MM.1S (cell line): ENCODE data around the gene HENMT1.
A peak's percentile ranks its signal among the peaks of the same experiment; 100 is the strongest.
"Not testable (repeated sequence)": the region's sequence is repeated elsewhere in the genome, so short reads cannot be mapped to it uniquely, and the experiment has no call there.

Experiments used
- DNase-seq: peaks from one replicate; pipeline ENCODE4 v3.0.0-alpha.2; 2015
- H2AFZ ChIP-seq: fragments of 300-600 bp; sonication (generic); 2 replicates; pipeline ENCODE4 v1.6.0; 2016; ENCODE audit warnings: antibody characterized with exemption, low read length
- H3F3A ChIP-seq: fragments of 300-600 bp; sonication (generic); 2 replicates; pipeline ENCODE4 v1.6.1; 2016; ENCODE audit warnings: mild to moderate bottlenecking, antibody characterized with exemption, low read length, moderate library complexity, mixed read lengths; ENCODE audit not compliant: insufficient read depth
- H3K27ac ChIP-seq: fragments of 300-600 bp; sonication (generic); 2 replicates; pipeline ENCODE4 v1.5.1; 2016; ENCODE audit warnings: mild to moderate bottlenecking, low read length
- H3K27me3 ChIP-seq: fragments of 300-600 bp; sonication (generic); replicated peaks from 2 replicates; pipeline ENCODE4 v1.6.0; 2016; ENCODE audit warnings: low read length; ENCODE audit not compliant: insufficient read depth
- H3K36me3 ChIP-seq: fragments of 300-600 bp; sonication (generic); replicated peaks from 2 replicates; pipeline ENCODE4 v1.6.1; 2016; ENCODE audit warnings: mild to moderate bottlenecking, low read length, mixed read lengths; ENCODE audit not compliant: insufficient read depth
- H3K4me1 ChIP-seq: fragments of 300-600 bp; sonication (generic); 2 replicates; pipeline ENCODE4 v1.6.1; 2016; ENCODE audit warnings: low read length, mixed read lengths
- H3K4me2 ChIP-seq: fragments of 300-600 bp; sonication (generic); 2 replicates; pipeline ENCODE4 v1.6.0; 2016; ENCODE audit warnings: low read depth, low read length
- H3K4me3 ChIP-seq: fragments of 300-600 bp; sonication (generic); 2 replicates; pipeline ENCODE4 v1.5.1; 2016; ENCODE audit warnings: low read length, mixed read lengths
- H3K79me2 ChIP-seq: fragments of 300-600 bp; sonication (generic); 2 replicates; pipeline ENCODE4 v1.6.1; 2016; ENCODE audit warnings: mixed run types, low read length, mixed read lengths
- H3K9ac ChIP-seq: fragments of 300-600 bp; sonication (generic); 2 replicates; pipeline ENCODE4 v1.6.1; 2016; ENCODE audit warnings: low read length, mixed read lengths
- H3K9me2 ChIP-seq: fragments of 300-600 bp; sonication (generic); replicated peaks from 2 replicates; pipeline ENCODE4 v1.6.1; 2016; ENCODE audit warnings: mild to moderate bottlenecking, low read length, mixed read lengths; ENCODE audit not compliant: insufficient read depth
- H3K9me3 ChIP-seq: fragments of 300-600 bp; sonication (generic); replicated peaks from 2 replicates; pipeline ENCODE4 v1.6.1; 2016; ENCODE audit warnings: mild to moderate bottlenecking, low read length, mixed read lengths; ENCODE audit not compliant: insufficient read depth
- H4K20me1 ChIP-seq: fragments of 300-600 bp; sonication (generic); 2 replicates; pipeline ENCODE4 v1.6.1; 2016; ENCODE audit warnings: mild to moderate bottlenecking, low read length, moderate library complexity, mixed read lengths; ENCODE audit not compliant: insufficient read depth
- EZH2 ChIP-seq: fragments of 300-600 bp; sonication (generic); optimal IDR thresholded peaks from 2 replicates; pipeline ENCODE3; 2017; ENCODE audit warnings: low read depth, mild to moderate bottlenecking, antibody characterized with exemption, low read length, mixed read lengths
- EZH2phosphoT487 ChIP-seq: fragments of 300-600 bp; sonication (generic); IDR thresholded peaks from 2 replicates; pipeline ENCODE4 v1.6.1; 2018; ENCODE audit warnings: antibody characterized with exemption, low read length
- TF ChIP-seq, protein P1 (sequence below): fragments of 300-600 bp; sonication (generic); IDR thresholded peaks from 2 replicates; pipeline ENCODE4 v1.5.1; 2016; ENCODE audit warnings: antibody characterized with exemption, low read length, mixed read lengths

Gene HENMT1

DNA sequence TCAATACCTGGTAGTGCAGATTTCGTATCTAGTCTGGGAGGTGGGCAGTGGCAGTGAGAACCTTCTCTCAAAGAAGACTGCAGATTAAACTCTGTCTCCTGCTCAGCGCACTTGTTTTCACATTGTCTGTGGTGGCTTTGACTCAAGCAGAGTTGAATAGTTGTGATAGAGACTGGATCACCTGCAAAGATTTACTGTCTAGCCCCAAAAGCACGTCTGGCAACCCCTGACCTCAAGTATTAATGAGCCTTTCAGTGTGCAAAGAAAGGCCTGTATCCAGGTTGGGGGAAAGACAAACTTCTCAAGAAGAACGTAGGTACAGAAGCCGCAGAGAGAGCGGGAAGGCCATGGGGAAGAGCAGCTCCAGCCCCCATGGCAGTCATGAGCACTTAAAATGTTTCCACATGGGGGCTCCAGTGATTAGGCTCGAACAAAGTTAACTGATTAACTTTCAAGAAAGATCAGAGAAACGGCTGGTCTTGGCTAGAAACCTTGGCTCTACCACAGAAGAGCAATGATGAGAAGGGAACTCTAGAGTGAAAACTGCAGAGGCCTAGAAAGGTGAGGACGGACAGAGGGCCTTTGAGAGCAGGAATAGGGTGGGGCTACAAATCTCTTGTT, 15.2 kb downstream of the HENMT1 start:
- Histone ChIP-seq H3F3A (no peaks in the 10 kb centered on the region), H3K4me2 (no peak overlapping the region), H3K79me2 (no peaks in the 10 kb centered on the region), H3K27me3 (no peaks in the 10 kb centered on the region), H2AFZ (no peak overlapping the region), H3K36me3 (no peaks in the 10 kb centered on the region), H3K9me2 (no peaks in the 10 kb centered on the region), H3K27ac (no peak overlapping the region), H4K20me1 (no peaks in the 10 kb centered on the region), H3K4me3 (no peak overlapping the region), H3K9ac (no peak overlapping the region), H3K9me3 (no peaks in the 10 kb centered on the region), H3K4me1 (no peaks in the 10 kb centered on the region)
- no peak for DNase-seq
- TF ChIP-seq EZH2 = no peak
- TF ChIP-seq, protein P1, sequence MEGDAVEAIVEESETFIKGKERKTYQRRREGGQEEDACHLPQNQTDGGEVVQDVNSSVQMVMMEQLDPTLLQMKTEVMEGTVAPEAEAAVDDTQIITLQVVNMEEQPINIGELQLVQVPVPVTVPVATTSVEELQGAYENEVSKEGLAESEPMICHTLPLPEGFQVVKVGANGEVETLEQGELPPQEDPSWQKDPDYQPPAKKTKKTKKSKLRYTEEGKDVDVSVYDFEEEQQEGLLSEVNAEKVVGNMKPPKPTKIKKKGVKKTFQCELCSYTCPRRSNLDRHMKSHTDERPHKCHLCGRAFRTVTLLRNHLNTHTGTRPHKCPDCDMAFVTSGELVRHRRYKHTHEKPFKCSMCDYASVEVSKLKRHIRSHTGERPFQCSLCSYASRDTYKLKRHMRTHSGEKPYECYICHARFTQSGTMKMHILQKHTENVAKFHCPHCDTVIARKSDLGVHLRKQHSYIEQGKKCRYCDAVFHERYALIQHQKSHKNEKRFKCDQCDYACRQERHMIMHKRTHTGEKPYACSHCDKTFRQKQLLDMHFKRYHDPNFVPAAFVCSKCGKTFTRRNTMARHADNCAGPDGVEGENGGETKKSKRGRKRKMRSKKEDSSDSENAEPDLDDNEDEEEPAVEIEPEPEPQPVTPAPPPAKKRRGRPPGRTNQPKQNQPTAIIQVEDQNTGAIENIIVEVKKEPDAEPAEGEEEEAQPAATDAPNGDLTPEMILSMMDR = no peak
- TF ChIP-seq EZH2phosphoT487 = no peak

DNA sequence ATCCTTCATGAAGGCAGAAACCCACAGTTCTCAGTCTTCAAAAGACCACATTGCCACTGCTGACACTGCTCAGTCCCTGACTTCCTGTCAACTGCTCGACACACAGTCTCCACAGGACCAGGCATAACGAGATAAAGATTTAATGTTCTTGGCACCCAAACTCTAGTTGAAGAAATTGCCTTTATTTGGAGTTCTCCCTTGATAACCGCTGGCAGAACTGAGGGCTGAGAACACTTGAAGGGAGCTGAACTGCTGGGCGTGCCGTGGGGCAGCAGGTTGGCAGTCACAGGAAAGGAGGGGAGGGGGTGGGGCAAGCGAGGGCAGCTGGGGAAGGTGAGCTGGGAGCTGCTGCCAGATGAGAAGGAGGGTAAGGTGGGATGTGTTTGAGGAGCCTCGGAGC, 15.9 kb downstream of the HENMT1 start:
- TF ChIP-seq EZH2phosphoT487 = no peak
- no peak for TF ChIP-seq EZH2
- TF ChIP-seq, protein P1 = no peak
- Histone ChIP-seq H3K27ac (no peak overlapping the region), H3K9ac (no peak overlapping the region), H3F3A (no peaks in the 10 kb centered on the region), H3K36me3 (no peaks in the 10 kb centered on the region), H3K79me2 (no peaks in the 10 kb centered on the region), H3K9me3 (no peaks in the 10 kb centered on the region), H3K4me1 (no peaks in the 10 kb centered on the region), H3K4me2 (no peak overlapping the region), H3K4me3 (no peak overlapping the region), H2AFZ (no peak overlapping the region), H3K27me3 (no peaks in the 10 kb centered on the region), H3K9me2 (no peaks in the 10 kb centered on the region), H4K20me1 (no peaks in the 10 kb centered on the region)
- no peak for DNase-seq

DNA sequence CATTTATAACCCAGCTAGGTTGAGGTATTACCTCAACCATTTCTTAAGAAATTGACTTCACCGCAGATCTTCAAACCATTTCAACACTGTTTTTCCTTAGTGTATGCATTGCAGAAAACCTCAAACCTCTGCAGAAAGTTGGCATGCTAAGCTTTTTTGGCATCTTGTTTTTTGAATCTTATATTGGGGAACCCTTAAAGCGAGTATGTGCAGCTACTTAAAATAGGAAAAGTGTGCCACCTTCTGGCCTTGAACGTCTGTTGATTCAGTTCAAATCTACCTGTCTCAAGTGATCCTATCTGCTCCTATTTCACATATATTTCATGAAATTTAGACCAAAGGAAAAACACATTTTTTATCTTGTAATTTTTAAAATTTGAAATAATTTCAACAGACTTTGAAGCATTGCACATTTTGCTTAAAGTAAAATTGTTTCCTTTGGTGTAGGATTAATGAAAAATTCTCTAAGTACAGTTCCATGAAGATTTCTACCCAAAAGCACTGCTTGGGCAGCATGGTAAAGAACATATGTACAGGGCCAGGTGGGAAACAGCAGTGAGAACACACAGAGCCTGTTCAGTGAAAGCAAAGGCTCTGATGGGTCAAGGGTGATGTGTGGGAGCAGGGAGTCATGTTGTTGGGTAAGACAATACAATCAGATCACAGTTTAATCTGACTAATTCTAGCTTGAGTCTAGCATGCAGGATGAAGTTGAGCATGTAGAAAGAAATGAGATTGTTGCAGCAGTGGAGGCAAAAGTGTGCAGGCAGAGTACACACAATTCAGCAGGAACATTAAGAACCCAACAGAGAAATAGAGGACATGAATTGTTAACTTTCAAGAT, 17.2 kb downstream of the HENMT1 start:
- no peak overlapping the region for H3K27ac ChIP-seq
- H2AFZ ChIP-seq = no peak overlapping the region
- H3K4me1 ChIP-seq = no peaks in the 10 kb centered on the region
- no peaks in the 10 kb centered on the region for H4K20me1 ChIP-seq
- TF ChIP-seq EZH2phosphoT487 (no peak), EZH2 (no peak)
- TF ChIP-seq, protein P1 = peak; percentile 39
- no peaks in the 10 kb centered on the region for H3F3A ChIP-seq
- H3K9me3 ChIP-seq = no peaks in the 10 kb centered on the region
- DNase-seq = peak; percentile 53
- no peaks in the 10 kb centered on the region for H3K79me2 ChIP-seq
- no peak overlapping the region for H3K9ac ChIP-seq
- H3K36me3 ChIP-seq = no peaks in the 10 kb centered on the region
- no peak overlapping the region for H3K4me3 ChIP-seq
- no peaks in the 10 kb centered on the region for H3K27me3 ChIP-seq
- H3K4me2 ChIP-seq = no peak overlapping the region
- no peaks in the 10 kb centered on the region for H3K9me2 ChIP-seq

DNA sequence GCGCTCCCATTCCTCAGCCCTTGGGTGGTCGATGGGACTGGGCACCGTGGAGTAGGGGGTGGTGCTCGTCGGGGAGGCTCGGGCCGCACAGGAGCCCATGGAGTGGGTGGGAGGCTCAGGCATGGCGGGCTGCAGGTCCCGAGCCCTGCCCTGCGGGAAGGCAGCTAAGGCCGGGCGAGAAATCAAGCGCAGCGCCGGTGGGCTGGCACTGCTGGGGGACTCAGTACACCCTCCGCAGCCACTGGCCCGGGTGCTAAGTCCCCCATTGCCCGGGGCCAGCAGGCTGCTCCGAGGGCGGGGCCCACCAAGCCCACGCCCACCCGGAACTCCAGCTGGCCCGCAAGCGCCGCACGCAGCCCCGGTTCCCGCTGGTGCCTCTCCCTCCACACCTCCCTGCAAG, 20.0 kb downstream of the HENMT1 start:
- H3K9me2 ChIP-seq, H3K9me3 ChIP-seq, H3F3A ChIP-seq, H3K79me2 ChIP-seq, H3K4me2 ChIP-seq, H3K27me3 ChIP-seq, H3K36me3 ChIP-seq, H3K4me1 ChIP-seq, H2AFZ ChIP-seq, H3K27ac ChIP-seq, DNase-seq, H4K20me1 ChIP-seq, H3K4me3 ChIP-seq, H3K9ac ChIP-seq: not testable (repeated sequence)
